Hepatocyte (in vitro differentiated cells): Measurements from ENCODE around the gene NXPH4.

Experiments
- EZH2 ChIP-seq: fragments of 200-600 bp; sonication (generic); IDR thresholded peaks from 2 replicates; pipeline ENCODE4 v1.6.1; 2016; ENCODE audit warnings: antibody characterized with exemption, mild to moderate bottlenecking, borderline replicate concordance
- EZH2phosphoT487 ChIP-seq: fragments of 200-600 bp; sonication (generic); IDR thresholded peaks from one replicate; pipeline ENCODE4 v1.6.1; 2018; ENCODE audit warnings: antibody characterized with exemption, mild to moderate bottlenecking, low read depth, moderate library complexity; ENCODE audit not compliant: unreplicated experiment, severe bottlenecking
- TF ChIP-seq, protein P1 (sequence below): fragments of 200-600 bp; sonication (generic); IDR thresholded peaks from 2 replicates; pipeline ENCODE4 v1.5.1; 2016; ENCODE audit warnings: antibody characterized with exemption, mild to moderate bottlenecking; ENCODE audit not compliant: poor library complexity

DNA sequence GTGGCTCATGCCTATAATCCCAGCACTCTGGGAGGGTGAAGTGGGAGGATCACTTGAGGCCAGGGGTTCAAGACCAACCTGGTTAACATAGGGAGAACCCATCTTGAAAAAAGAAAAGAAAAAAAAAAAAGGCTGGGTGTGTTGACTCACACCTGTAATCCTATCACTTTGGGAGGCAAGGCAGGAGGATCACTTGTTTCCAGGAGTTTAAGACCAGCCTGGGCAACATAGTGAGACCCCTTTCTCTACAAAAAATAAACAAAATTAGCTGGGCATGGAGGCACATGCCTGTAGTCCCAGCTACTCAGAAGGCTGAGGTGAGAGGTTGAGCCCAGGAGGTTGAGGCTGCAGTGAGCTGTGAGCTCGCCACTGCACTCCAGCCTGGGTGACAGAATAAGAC lies 46.2 kb upstream of the NXPH4 start:
- TF ChIP-seq, protein P1, sequence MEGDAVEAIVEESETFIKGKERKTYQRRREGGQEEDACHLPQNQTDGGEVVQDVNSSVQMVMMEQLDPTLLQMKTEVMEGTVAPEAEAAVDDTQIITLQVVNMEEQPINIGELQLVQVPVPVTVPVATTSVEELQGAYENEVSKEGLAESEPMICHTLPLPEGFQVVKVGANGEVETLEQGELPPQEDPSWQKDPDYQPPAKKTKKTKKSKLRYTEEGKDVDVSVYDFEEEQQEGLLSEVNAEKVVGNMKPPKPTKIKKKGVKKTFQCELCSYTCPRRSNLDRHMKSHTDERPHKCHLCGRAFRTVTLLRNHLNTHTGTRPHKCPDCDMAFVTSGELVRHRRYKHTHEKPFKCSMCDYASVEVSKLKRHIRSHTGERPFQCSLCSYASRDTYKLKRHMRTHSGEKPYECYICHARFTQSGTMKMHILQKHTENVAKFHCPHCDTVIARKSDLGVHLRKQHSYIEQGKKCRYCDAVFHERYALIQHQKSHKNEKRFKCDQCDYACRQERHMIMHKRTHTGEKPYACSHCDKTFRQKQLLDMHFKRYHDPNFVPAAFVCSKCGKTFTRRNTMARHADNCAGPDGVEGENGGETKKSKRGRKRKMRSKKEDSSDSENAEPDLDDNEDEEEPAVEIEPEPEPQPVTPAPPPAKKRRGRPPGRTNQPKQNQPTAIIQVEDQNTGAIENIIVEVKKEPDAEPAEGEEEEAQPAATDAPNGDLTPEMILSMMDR = no peak
- TF ChIP-seq EZH2 (no peak), EZH2phosphoT487 (no peak)
